Measurements from ENCODE around the gene SNAPC3.
A peak's percentile ranks its signal among the peaks of the same experiment; 100 is the strongest.

- TF ChIP-seq PREB (CRISPR knock-in tag; IDR thresholded peaks at IDR 0.05; ENCODE audit: borderline replicate concordance) (no peak), CTCF (IDR thresholded peaks at IDR 0.05) (no peak), TP53 (CRISPR knock-in tag; IDR thresholded peaks at IDR 0.05) (no peak), MAX (CRISPR knock-in tag; IDR thresholded peaks at IDR 0.05) (peak; percentile 86)
Measured at GRCh38 chr9:15422372-15423230, at the start of gene SNAPC3.
